SK-N-SH treated with all-trans-retinoic acid at 6 μM for 48 hours (cell line): ENCODE results near the gene NAALADL2.

Experiments
- ATAC-seq: fragments of 200-7000 bp; cut with Tn5 transposase; 3 replicates; pipeline ENCODE4 v1.9.1; 2020; ENCODE audit warnings: mild to moderate bottlenecking, moderate library complexity
- ARNTL ChIP-seq: fragments of 450-650 bp; formaldehyde crosslinking; IDR thresholded peaks from 2 replicates; pipeline ENCODE4 v1.5.0; 2020; ENCODE audit warnings: low read depth, mild to moderate bottlenecking, moderate library complexity, borderline replicate concordance
- BACH2 ChIP-seq: fragments of 250-450 bp; sonication (Bioruptor Pico); IDR thresholded peaks from 2 replicates; pipeline ENCODE4 v1.9.0; 2021; ENCODE audit warnings: mild to moderate bottlenecking, borderline replicate concordance
- CSDC2 ChIP-seq: fragments of 250-450 bp; sonication (Bioruptor Pico); IDR thresholded peaks from 2 replicates; pipeline ENCODE4 v1.5.0; 2020; ENCODE audit warnings: mild to moderate bottlenecking, moderate library complexity
- GLIS3 ChIP-seq: fragments of 250-450 bp; sonication (Bioruptor Pico); IDR thresholded peaks from 2 replicates; pipeline ENCODE4 v1.5.0; 2020; ENCODE audit warnings: mild to moderate bottlenecking, moderate library complexity
- ISL1 ChIP-seq: fragments of 250-450 bp; sonication (Bioruptor Pico); IDR thresholded peaks from 2 replicates; pipeline ENCODE4 v2.1.2; 2022; ENCODE audit warnings: mild to moderate bottlenecking, moderate library complexity
- OSR1 ChIP-seq: fragments of 250-450 bp; sonication (Bioruptor Pico); IDR thresholded peaks from 2 replicates; pipeline ENCODE4 v1.8.0; 2022; ENCODE audit warnings: moderate library complexity, mild to moderate bottlenecking, inconsistent platforms
- PATZ1 ChIP-seq: fragments of 250-450 bp; sonication (Bioruptor Pico); IDR thresholded peaks from 2 replicates; pipeline ENCODE4 v1.8.0; 2020; ENCODE audit warnings: mild to moderate bottlenecking, moderate library complexity, borderline replicate concordance
- POU6F1 ChIP-seq: fragments of 250-450 bp; sonication (Bioruptor Pico); IDR thresholded peaks from 2 replicates; pipeline ENCODE4 v1.8.0; 2021; ENCODE audit warnings: low read depth, mild to moderate bottlenecking, moderate library complexity, borderline replicate concordance
- PPARA ChIP-seq: fragments of 250-450 bp; sonication (Bioruptor Pico); IDR thresholded peaks from 2 replicates; pipeline ENCODE4 v1.5.0; 2020; ENCODE audit warnings: mild to moderate bottlenecking, borderline replicate concordance
- SNAI2 ChIP-seq: fragments of 250-450 bp; sonication (Bioruptor Pico); IDR thresholded peaks from 2 replicates; pipeline ENCODE4 v1.5.0; 2020; ENCODE audit warnings: mild to moderate bottlenecking, moderate library complexity
- TCF4 ChIP-seq: fragments of 250-450 bp; sonication (Bioruptor Pico); IDR thresholded peaks from 2 replicates; pipeline ENCODE4 v1.8.0; 2021; ENCODE audit warnings: mild to moderate bottlenecking, moderate library complexity, borderline replicate concordance
- TOX ChIP-seq: fragments of 250-450 bp; sonication (Bioruptor Pico); IDR thresholded peaks from 2 replicates; pipeline ENCODE4 v1.8.0; 2021; ENCODE audit warnings: mild to moderate bottlenecking, moderate library complexity, borderline replicate concordance
- ZC3H10 ChIP-seq: fragments of 250-450 bp; sonication (Bioruptor Pico); IDR thresholded peaks from 2 replicates; pipeline ENCODE4 v1.5.1; 2021; ENCODE audit warnings: mild to moderate bottlenecking, moderate library complexity
- ZFP3 ChIP-seq: fragments of 250-450 bp; sonication (Bioruptor Pico); IDR thresholded peaks from 2 replicates; pipeline ENCODE4 v1.5.0; 2020; ENCODE audit warnings: mild to moderate bottlenecking, moderate library complexity
- ZFP30 ChIP-seq: fragments of 450-650 bp; formaldehyde crosslinking; IDR thresholded peaks from 2 replicates; pipeline ENCODE4 v1.5.0; 2022; ENCODE audit warnings: mild to moderate bottlenecking, moderate library complexity
- ZNF565 ChIP-seq: fragments of 450-650 bp; formaldehyde crosslinking; conservative IDR thresholded peaks from 2 replicates; pipeline ENCODE4 v1.5.0; 2020; ENCODE audit warnings: low read depth, mild to moderate bottlenecking, moderate library complexity
- ZNF8 ChIP-seq: fragments of 450-650 bp; formaldehyde crosslinking; IDR thresholded peaks from 2 replicates; pipeline ENCODE4 v1.5.0; 2020; ENCODE audit warnings: mild to moderate bottlenecking, moderate library complexity
- TF ChIP-seq, protein P1 (sequence below): fragments of 250-450 bp; sonication (Bioruptor Pico); IDR thresholded peaks from 2 replicates; pipeline ENCODE4 v1.5.0; 2020; ENCODE audit warnings: mild to moderate bottlenecking, moderate library complexity

NAALADL2 gene

DNA sequence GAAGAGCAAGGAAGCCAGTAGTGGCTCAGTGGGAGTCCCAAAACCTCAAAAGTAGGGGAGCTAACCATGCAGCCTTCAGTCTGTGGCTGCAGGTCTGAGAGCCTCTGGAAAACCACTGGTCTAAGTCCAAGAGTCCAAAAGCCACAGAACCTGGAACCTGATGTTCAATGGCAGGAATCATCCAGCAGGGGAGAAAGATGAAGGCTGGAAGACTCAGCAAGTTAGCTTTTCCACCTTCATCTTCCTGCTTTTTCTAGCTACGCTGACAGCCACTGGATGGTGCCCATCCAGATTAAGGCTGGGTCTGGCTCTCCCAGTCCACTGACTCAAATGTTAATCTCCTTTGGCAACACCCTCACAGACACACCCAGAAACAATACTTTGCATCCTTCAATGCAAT, 626.3 kb downstream of the NAALADL2 start:
- ATAC-seq = no peak
- TF ChIP-seq ISL1 (CRISPR knock-in tag) = no peak
- no peak for TF ChIP-seq ZFP3
- TF ChIP-seq, all 23 proteins: peak for 0

- no peak for ATAC-seq
- TF ChIP-seq, protein P1, sequence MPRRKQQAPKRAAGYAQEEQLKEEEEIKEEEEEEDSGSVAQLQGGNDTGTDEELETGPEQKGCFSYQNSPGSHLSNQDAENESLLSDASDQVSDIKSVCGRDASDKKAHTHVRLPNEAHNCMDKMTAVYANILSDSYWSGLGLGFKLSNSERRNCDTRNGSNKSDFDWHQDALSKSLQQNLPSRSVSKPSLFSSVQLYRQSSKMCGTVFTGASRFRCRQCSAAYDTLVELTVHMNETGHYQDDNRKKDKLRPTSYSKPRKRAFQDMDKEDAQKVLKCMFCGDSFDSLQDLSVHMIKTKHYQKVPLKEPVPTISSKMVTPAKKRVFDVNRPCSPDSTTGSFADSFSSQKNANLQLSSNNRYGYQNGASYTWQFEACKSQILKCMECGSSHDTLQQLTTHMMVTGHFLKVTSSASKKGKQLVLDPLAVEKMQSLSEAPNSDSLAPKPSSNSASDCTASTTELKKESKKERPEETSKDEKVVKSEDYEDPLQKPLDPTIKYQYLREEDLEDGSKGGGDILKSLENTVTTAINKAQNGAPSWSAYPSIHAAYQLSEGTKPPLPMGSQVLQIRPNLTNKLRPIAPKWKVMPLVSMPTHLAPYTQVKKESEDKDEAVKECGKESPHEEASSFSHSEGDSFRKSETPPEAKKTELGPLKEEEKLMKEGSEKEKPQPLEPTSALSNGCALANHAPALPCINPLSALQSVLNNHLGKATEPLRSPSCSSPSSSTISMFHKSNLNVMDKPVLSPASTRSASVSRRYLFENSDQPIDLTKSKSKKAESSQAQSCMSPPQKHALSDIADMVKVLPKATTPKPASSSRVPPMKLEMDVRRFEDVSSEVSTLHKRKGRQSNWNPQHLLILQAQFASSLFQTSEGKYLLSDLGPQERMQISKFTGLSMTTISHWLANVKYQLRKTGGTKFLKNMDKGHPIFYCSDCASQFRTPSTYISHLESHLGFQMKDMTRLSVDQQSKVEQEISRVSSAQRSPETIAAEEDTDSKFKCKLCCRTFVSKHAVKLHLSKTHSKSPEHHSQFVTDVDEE (CRISPR knock-in tag) = no peak
Observed at GRCh38 chr3:175486255-175486654, 627.1 kb downstream of the NAALADL2 start.

DNA sequence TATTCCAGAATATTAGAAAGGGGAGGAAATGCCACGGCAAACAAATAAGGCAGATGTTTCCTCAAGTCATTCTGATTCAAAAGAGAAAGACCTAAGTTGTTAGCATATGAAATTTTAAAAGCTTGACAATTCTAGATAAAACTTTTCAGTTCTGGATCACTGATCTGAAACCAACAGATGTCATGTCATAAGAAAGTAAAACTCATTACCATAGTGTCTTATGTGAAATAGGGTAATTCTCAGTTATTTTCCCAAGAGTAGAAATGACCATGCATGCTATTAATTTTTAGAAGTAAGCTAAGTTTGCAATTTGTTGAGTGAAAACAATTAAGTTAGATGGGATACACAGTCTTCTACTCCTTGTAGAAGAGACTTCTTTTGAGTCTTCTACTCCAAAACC, 630.3 kb downstream of the NAALADL2 start:
- TF ChIP-seq ZFP30 (CRISPR knock-in tag) (no peak), ZC3H10 (no peak), CSDC2 (CRISPR knock-in tag) (no peak)
- ATAC-seq = no peak

- TF ChIP-seq TOX (CRISPR knock-in tag) = no peak
- no peak for TF ChIP-seq PPARA (CRISPR knock-in tag)
- TF ChIP-seq ARNTL (CRISPR knock-in tag) = no peak
- TF ChIP-seq SNAI2 (CRISPR knock-in tag) = no peak
- TF ChIP-seq GLIS3 (CRISPR knock-in tag) = no peak
- no peak for TF ChIP-seq ZNF565 (CRISPR knock-in tag)
- TF ChIP-seq CSDC2 (CRISPR knock-in tag) = no peak
- TF ChIP-seq, protein P1 (CRISPR knock-in tag) = no peak
- no peak for TF ChIP-seq POU6F1 (CRISPR knock-in tag)
- TF ChIP-seq ZFP30 (CRISPR knock-in tag) = no peak
- no peak for TF ChIP-seq ZC3H10
- no peak for TF ChIP-seq ZNF8 (CRISPR knock-in tag)
- TF ChIP-seq PATZ1 = no peak
- no peak for TF ChIP-seq ZFP3
- TF ChIP-seq ISL1 (CRISPR knock-in tag) = no peak
- no peak for TF ChIP-seq OSR1 (CRISPR knock-in tag)
- ATAC-seq = peak; percentile 73
Observed at GRCh38 chr3:175493301-175493700, 634.2 kb downstream of the NAALADL2 start.

- no peak for ATAC-seq
- TF ChIP-seq ARNTL (CRISPR knock-in tag) (no peak), CSDC2 (CRISPR knock-in tag) (no peak)
Observed at GRCh38 chr3:175495331-175495730, 636.2 kb downstream of the NAALADL2 start.

DNA sequence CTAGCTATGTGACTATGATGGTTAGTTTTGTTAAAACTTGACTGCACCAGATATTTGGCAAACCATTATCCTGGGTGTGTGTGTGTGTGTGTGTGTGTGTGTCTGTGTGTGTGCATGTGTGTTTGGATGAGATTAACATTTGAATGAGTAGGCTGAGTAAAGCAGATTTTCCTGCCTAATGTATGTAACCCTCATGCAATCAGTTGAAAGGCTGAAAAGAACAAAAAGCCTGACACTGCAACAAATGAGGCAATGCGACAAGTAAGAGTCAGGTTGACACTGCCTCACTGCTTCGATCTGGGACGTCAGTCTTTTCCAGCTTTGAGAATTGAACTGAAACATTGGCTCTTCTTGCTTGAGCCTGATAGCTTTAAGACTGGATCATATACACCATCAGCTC, 643.0 kb downstream of the NAALADL2 start:
- no peak for ATAC-seq
- TF ChIP-seq TCF4 (CRISPR knock-in tag) (no peak), ZFP30 (CRISPR knock-in tag) (no peak), POU6F1 (CRISPR knock-in tag) (no peak), BACH2 (CRISPR knock-in tag) (no peak)
